ENCODE measurements around the gene LANCL2. TPM values are rescaled to one million over a fixed set of nuclear protein-coding genes. Genes with fewer than 3 reads are reported as not detected.

LANCL2 gene
- total and polyA plus RNA-seq, 2 of the 4 experiments (the other 2 are of a cell fraction): 11.7 to 17.9 TPM

DNA sequence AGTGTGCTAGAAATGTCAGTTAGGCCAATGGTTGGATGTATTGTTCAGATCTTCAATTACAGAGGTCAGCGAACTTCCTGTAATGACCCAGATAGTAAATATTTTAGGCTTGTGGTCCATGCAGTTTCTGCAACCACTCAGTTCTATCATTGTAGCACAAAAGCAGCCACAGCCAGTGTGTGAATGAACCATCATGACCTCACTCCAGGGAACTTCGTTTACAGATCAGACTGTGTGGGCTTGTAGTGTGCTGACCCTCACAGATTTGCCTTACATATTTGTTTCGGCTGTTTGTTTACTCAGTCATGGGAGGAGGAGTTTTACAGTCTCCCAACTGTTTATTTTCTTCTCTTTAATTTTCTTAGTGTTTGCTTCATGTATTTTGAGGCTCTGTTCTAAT is 55.4 kb downstream of the LANCL2 start:
- Histone ChIP-seq H3K18ac (ENCODE audit: low read depth, low read length) (no peak overlapping the region), H2BK15ac (ENCODE audit: low read depth, low read length) (no peak overlapping the region), H3K36me3 (ENCODE audit: control insufficient read depth, insufficient read depth, low read length) (peaks cover 3% of the 10 kb centered on the region), H2AK9ac (replicated peaks; ENCODE audit: low read depth, low read length, poor library complexity) (no peak overlapping the region), H3K4me3 (ENCODE audit: insufficient read depth, low read depth, low read length) (no peak overlapping the region), H2BK5ac (ENCODE audit: low read depth, low read length, poor library complexity, severe bottlenecking) (no peak overlapping the region), H3K23ac (ENCODE audit: low read depth, low read length) (no peak overlapping the region), H2AFZ (replicated peaks; ENCODE audit: low read length, poor library complexity) (peak overlapping the region; percentile 46), H4K5ac (ENCODE audit: low read depth, low read length) (no peak overlapping the region), H3K27me3 (ENCODE audit: control insufficient read depth, insufficient read depth, low read length) (no peaks in the 10 kb centered on the region), H3K56ac (ENCODE audit: extremely low read depth, insufficient read depth, low read length) (no peak overlapping the region), H3K4ac (ENCODE audit: low read depth, low read length) (no peak overlapping the region), H3K9me1 (ENCODE audit: insufficient read depth, low read length) (peaks cover 9% of the 10 kb centered on the region), H4K20me1 (ENCODE audit: insufficient read depth, low read length) (0 out of 2 replicates have a peak, but pooled peaks cover 3% of the 10 kb centered on the region), H4K91ac (ENCODE audit: insufficient read depth, low read depth, low read length) (no peak overlapping the region), H2BK120ac (ENCODE audit: low read depth, low read length) (no peak overlapping the region), H2BK20ac (ENCODE audit: low read depth, low read length) (no peak overlapping the region), H3K9ac (ENCODE audit: low read depth, low read length) (no peak overlapping the region), H3K27ac (ENCODE audit: insufficient read depth, low read length) (no peak overlapping the region), H3K9me3 (ENCODE audit: control insufficient read depth, insufficient read depth, low read length) (no peaks in the 10 kb centered on the region), H3K4me1 (ENCODE audit: control insufficient read depth, insufficient read depth, low read length) (peaks cover 9% of the 10 kb centered on the region), H3K79me1 (ENCODE audit: low read depth in 1 of 2, low read length in 2 of 2) (peaks cover 0 to 7% of the 10 kb centered on the region in 2 experiments; a peak in 1 of 4 replicates), H3K14ac (replicated peaks; ENCODE audit: low read depth, low read length) (no peak overlapping the region), H3K4me2 (ENCODE audit: low read depth, low read length) (no peak overlapping the region), H2AK5ac (ENCODE audit: low read depth, low read length) (no peak overlapping the region), H4K8ac (ENCODE audit: low read depth in 2 of 2, low read length in 2 of 2) (no peak overlapping the region)
- intact Hi-C loops (cut with micrococcal nuclease): no loop called here
- CTCF ChIA-PET: no interaction called here
- no CpG with 5 or more reads among the region's 3 CpGs for WGBS, 2 experiments (ENCODE audit: extremely low coverage in 2 of 2, insufficient read length in 1 of 2)
- DNase-seq (peak; percentile 65), ATAC-seq (ENCODE audit: low read depth) (peak; percentile 87)
- POLR2A ChIA-PET (ENCODE audit: unreplicated experiment): no interaction called here
- BruUV-seq (replicated peaks): no TSS peak
- in situ Hi-C loops (cut with MboI; ENCODE audit: low sequenced_read_pairs): no loop called here
- dilution Hi-C loops (cut with HindIII; ENCODE audit: low sequenced_read_pairs, unreplicated experiment): no loop called here
- TF ChIP-seq RFX5 (IDR thresholded peaks at IDR 0.05; ENCODE audit: low read depth, low read length) (no peak), FOS (IDR thresholded peaks at IDR 0.05; ENCODE audit: low read depth, low read length) (no peak), MXI1 (IDR thresholded peaks at IDR 0.05; ENCODE audit: borderline replicate concordance, low read depth, low read length) (no peak), MAFK (IDR thresholded peaks at IDR 0.05; ENCODE audit: low read depth, low read length) (0 out of 2 replicates have a peak, but pooled peaks have one; percentile 18)

Data from IMR-90 (cell line).